ENCODE results near the gene HOXA1.

HOXA1 gene

DNA sequence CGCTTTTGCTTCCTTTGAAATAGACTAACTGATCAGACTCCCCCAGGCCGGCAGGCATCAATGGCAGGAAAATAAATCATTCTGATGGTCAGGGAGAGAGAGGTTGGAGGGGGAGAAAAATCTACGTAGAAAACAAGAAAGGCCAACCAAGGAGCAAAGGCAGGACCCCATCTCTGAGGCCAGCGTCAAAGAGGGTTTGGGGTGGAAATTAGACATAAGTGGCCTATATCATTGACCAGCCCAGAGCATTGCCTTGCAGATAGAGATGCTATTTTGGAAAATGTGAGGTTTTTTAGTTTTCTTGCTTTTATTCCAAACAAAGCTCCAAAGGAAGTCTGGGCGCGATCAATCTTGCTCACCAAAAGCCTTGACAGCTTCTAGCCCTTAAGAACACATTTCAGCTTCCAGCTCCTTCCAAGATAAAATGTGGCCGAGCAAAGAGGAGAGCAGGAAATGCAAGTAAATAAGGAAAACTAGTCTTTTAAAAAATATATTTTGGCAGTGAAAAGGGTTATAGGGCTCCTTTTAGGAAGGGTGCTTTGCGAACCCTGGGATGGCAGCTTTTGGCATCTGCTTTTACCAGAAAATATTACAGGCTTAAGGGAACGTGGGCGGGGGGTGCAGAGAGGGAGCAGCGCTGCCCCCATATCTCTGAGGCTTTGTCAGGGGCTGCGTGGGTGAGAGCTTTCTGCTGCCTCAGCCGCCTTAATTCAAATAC lies 8.7 kb upstream of the HOXA1 start:
- H3K27me3 ChIP-seq (ENCODE audit: control insufficient read depth in 1 of 2, insufficient read depth in 2 of 2, low read length in 2 of 2), result peaks cover 46 to 57% of the 10 kb centered on the region in 2 donors
- H3K4me3 ChIP-seq (ENCODE audit: low read depth in 1 of 2, low read length in 2 of 2), result peak overlapping the region in 1 of 2 donors; percentile 36
- H3K27ac ChIP-seq (ENCODE audit: low read depth, low read length), result peak overlapping the region; percentile 22
- H3K4me1 ChIP-seq (ENCODE audit: control insufficient read depth in 1 of 2, insufficient read depth in 2 of 2, low read length in 2 of 2), result peaks cover 4 to 11% of the 10 kb centered on the region in 2 donors
- H3K9ac ChIP-seq (ENCODE audit: low read depth in 1 of 2, low read length in 2 of 2), result peak overlapping the region in 1 of 2 donors; percentile 40
- H3K36me3 ChIP-seq (ENCODE audit: control insufficient read depth in 1 of 2, insufficient read depth in 2 of 2, low read length in 2 of 2), result no peaks in the 10 kb centered on the region
- no peaks in the 10 kb centered on the region for H3K9me3 ChIP-seq (ENCODE audit: control insufficient read depth in 1 of 2, low read length in 2 of 2)

- Histone ChIP-seq H3K4me1 (ENCODE audit: control insufficient read depth in 1 of 2, insufficient read depth in 2 of 2, low read length in 2 of 2) (peaks cover 5 to 19% of the 10 kb centered on the region in 2 donors), H3K9ac (ENCODE audit: low read depth in 1 of 2, low read length in 2 of 2) (peak overlapping the region in 1 of 2 donors; percentile 40), H3K36me3 (ENCODE audit: control insufficient read depth in 1 of 2, insufficient read depth in 2 of 2, low read length in 2 of 2) (peaks cover 0 to 3% of the 10 kb centered on the region in 2 donors), H3K9me3 (ENCODE audit: control insufficient read depth in 1 of 2, low read length in 2 of 2) (no peaks in the 10 kb centered on the region), H3K27me3 (ENCODE audit: control insufficient read depth in 1 of 2, insufficient read depth in 2 of 2, low read length in 2 of 2) (peaks cover 52 to 65% of the 10 kb centered on the region in 2 donors), H3K27ac (ENCODE audit: low read depth, low read length) (peak overlapping the region; percentile 64), H3K4me3 (ENCODE audit: low read depth in 1 of 2, low read length in 2 of 2) (peak overlapping the region; percentile 36 to 40)
Measured at GRCh38 chr7:27103489-27104226, 7.9 kb upstream of the HOXA1 start.

DNA sequence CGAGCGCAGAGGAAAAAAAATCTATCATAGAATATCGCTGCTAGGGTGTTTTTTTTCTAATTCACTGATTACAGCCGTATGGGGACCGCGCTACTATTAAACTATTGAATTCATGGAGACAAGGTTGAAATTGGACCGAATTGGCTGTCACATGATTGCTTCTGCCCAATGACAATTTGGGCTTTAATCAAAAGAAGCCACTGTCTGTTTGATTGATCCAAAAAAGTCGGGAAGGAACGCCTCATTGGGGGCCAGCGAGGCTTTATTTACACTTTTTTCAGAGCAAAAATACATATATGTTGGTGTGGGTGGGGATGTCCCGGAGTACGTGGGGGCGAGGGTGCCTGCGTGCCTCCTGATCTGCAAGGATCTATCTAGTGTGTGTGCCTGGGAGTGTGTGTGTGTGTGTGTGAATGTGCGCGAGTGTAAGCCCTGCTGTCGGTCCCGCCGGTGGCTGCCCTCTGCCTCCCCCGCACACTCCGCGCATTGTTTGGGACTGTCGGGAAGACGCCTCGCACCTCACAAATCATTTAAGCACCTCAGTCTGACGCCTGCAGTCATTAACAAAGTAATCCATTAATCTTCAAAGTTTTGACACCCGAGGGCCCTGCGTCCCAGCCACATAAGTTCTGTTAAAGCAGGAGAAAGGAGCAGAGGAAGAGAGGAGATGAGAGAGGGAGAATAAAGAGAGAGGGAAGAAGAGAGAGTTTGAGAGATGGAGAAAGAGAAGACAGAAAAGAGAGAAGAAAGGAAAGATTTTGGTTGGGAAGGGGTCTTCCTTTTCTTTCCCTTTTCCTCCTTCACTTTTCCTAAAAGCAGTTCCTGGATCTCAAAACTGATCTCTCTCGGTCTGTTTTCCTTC lies 7.0 kb upstream of the HOXA1 start, which contains the start of gene HOXA2:
HOXA2 (minus strand) TSS at position 103 of the 862 bp plus-strand sequence. CDS start 183 bp downstream, outside the sequence.
- peak within 1 kb of the TSS; percentile 45 to 51 for H3K4me3 ChIP-seq (ENCODE audit: low read depth in 1 of 2, low read length in 2 of 2)
- no peaks in the 10 kb centered on the region for H3K9me3 ChIP-seq (ENCODE audit: control insufficient read depth in 1 of 2, low read length in 2 of 2)
- H3K36me3 ChIP-seq (ENCODE audit: control insufficient read depth in 1 of 2, insufficient read depth in 2 of 2, low read length in 2 of 2), result peaks cover 0 to 3% of the 10 kb centered on the region in 2 donors
- peaks cover 60 to 73% of the 10 kb centered on the region in 2 donors for H3K27me3 ChIP-seq (ENCODE audit: control insufficient read depth in 1 of 2, insufficient read depth in 2 of 2, low read length in 2 of 2)
- H3K4me1 ChIP-seq (ENCODE audit: control insufficient read depth in 1 of 2, insufficient read depth in 2 of 2, low read length in 2 of 2), result peaks cover 9 to 25% of the 10 kb centered on the region in 2 donors
- peak within 1 kb of the TSS; percentile 40 to 51 for H3K9ac ChIP-seq (ENCODE audit: low read depth in 1 of 2, low read length in 2 of 2)
- H3K27ac ChIP-seq (ENCODE audit: low read depth, low read length), result peak within 1 kb of the TSS; percentile 64

DNA sequence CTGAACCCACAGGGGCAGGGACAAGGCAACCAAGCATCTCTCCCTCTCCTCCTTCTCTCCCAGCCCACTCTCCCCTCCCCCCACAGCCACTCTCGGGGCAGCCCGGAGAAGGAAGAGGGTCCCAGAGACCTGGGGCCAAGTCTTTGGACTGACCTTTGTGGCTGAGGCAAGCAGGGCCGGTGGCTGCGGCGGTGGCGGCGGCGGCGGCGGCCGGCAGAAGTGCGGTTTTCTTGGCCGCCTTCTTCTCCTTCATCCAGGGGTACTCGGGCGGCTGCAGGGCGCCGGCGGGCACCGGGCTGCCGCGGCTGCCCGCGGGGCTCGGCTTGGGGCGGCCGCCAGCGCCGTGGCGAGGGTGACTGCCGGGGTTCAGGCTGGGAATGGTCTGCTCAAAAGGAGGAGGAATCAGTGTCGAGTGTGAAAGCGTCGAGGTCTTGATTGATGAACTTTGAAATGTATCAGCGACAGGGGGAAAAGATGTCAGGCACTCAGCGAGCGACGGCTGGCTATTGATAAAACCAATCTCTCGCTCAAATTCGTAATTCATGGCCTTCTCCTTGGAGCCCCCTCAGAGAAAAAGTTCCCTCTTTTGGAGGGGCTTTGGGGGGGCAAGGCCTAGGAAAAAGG lies 6.3 kb upstream of the HOXA1 start:
- H3K4me3 ChIP-seq (ENCODE audit: low read depth in 1 of 2, low read length in 2 of 2), result peak overlapping the region; percentile 45 to 51
- peak overlapping the region; percentile 32 to 51 for H3K9ac ChIP-seq (ENCODE audit: low read depth in 1 of 2, low read length in 2 of 2)
- H3K4me1 ChIP-seq (ENCODE audit: control insufficient read depth in 1 of 2, insufficient read depth in 2 of 2, low read length in 2 of 2), result peaks cover 16 to 25% of the 10 kb centered on the region in 2 donors
- no peaks in the 10 kb centered on the region for H3K9me3 ChIP-seq (ENCODE audit: control insufficient read depth in 1 of 2, low read length in 2 of 2)
- H3K27me3 ChIP-seq (ENCODE audit: control insufficient read depth in 1 of 2, insufficient read depth in 2 of 2, low read length in 2 of 2), result peaks cover 66 to 81% of the 10 kb centered on the region in 2 donors
- H3K36me3 ChIP-seq (ENCODE audit: control insufficient read depth in 1 of 2, insufficient read depth in 2 of 2, low read length in 2 of 2), result peaks cover 0 to 3% of the 10 kb centered on the region in 2 donors
- peak overlapping the region; percentile 64 for H3K27ac ChIP-seq (ENCODE audit: low read depth, low read length)

- Histone ChIP-seq H3K27me3 (ENCODE audit: control insufficient read depth in 1 of 2, insufficient read depth in 2 of 2, low read length in 2 of 2) (peaks cover 73 to 83% of the 10 kb centered on the region in 2 donors), H3K9me3 (ENCODE audit: control insufficient read depth in 1 of 2, low read length in 2 of 2) (no peaks in the 10 kb centered on the region), H3K9ac (ENCODE audit: low read depth in 1 of 2, low read length in 2 of 2) (peak overlapping the region in 1 of 2 donors; percentile 43), H3K4me3 (ENCODE audit: low read depth in 1 of 2, low read length in 2 of 2) (peak overlapping the region; percentile 45 to 51), H3K36me3 (ENCODE audit: control insufficient read depth in 1 of 2, insufficient read depth in 2 of 2, low read length in 2 of 2) (peaks cover 0 to 3% of the 10 kb centered on the region in 2 donors), H3K4me1 (ENCODE audit: control insufficient read depth in 1 of 2, insufficient read depth in 2 of 2, low read length in 2 of 2) (peaks cover 23 to 25% of the 10 kb centered on the region in 2 donors), H3K27ac (ENCODE audit: low read depth, low read length) (peak overlapping the region; percentile 64)
Measured at GRCh38 chr7:27101171-27101956, 5.6 kb upstream of the HOXA1 start.

DNA sequence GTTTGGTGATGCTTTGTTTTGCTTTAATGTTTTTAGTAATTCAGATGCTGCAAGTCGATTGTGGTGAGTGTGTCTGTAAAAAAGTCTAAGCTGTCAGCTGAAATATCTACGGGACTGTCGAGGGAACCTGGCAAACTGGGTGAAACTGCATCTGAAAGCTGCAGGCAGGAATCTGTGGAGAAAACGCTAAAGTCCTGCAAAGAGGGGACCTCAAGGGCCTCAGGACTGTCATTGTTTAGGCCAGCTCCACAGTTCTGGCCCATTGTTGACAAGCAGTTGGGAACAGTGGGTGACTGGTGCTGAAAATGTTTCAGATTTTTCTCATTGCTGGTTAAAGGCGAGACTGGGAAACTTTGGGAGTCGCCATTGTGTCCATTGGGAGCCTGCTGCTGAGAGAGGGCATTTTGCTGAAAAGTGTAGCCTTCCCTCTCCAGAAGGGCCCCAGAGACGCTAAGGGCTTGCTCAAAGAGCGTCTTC lies 4.9 kb upstream of the HOXA1 start:
- peak overlapping the region in 1 of 2 donors; percentile 25 for H3K9ac ChIP-seq (ENCODE audit: low read depth in 1 of 2, low read length in 2 of 2)
- H3K4me3 ChIP-seq (ENCODE audit: low read depth in 1 of 2, low read length in 2 of 2), result peak overlapping the region; percentile 45 to 51
- H3K36me3 ChIP-seq (ENCODE audit: control insufficient read depth in 1 of 2, insufficient read depth in 2 of 2, low read length in 2 of 2), result peaks cover 0 to 3% of the 10 kb centered on the region in 2 donors
- peaks cover 25% of the 10 kb centered on the region in 2 donors for H3K4me1 ChIP-seq (ENCODE audit: control insufficient read depth in 1 of 2, insufficient read depth in 2 of 2, low read length in 2 of 2)
- no peaks in the 10 kb centered on the region for H3K9me3 ChIP-seq (ENCODE audit: control insufficient read depth in 1 of 2, low read length in 2 of 2)
- no peak overlapping the region for H3K27ac ChIP-seq (ENCODE audit: low read depth, low read length)
- peaks cover 74 to 81% of the 10 kb centered on the region in 2 donors for H3K27me3 ChIP-seq (ENCODE audit: control insufficient read depth in 1 of 2, insufficient read depth in 2 of 2, low read length in 2 of 2)

GRCh38 chr7:27099453-27100370 lies 3.9 kb upstream of the HOXA1 start:
- no peak overlapping the region for H3K27ac ChIP-seq (ENCODE audit: low read depth, low read length)
- peak overlapping the region; percentile 32 to 71 for H3K9ac ChIP-seq (ENCODE audit: low read depth in 1 of 2, low read length in 2 of 2)
- H3K27me3 ChIP-seq (ENCODE audit: control insufficient read depth in 1 of 2, insufficient read depth in 2 of 2, low read length in 2 of 2), result peaks cover 80 to 85% of the 10 kb centered on the region in 2 donors
- H3K36me3 ChIP-seq (ENCODE audit: control insufficient read depth in 1 of 2, insufficient read depth in 2 of 2, low read length in 2 of 2), result peaks cover 0 to 3% of the 10 kb centered on the region in 2 donors
- no peaks in the 10 kb centered on the region for H3K9me3 ChIP-seq (ENCODE audit: control insufficient read depth in 1 of 2, low read length in 2 of 2)
- peaks cover 25 to 33% of the 10 kb centered on the region in 2 donors for H3K4me1 ChIP-seq (ENCODE audit: control insufficient read depth in 1 of 2, insufficient read depth in 2 of 2, low read length in 2 of 2)
- H3K4me3 ChIP-seq (ENCODE audit: low read depth in 1 of 2, low read length in 2 of 2), result peak overlapping the region; percentile 78 to 87
